ENCODE measurements around the gene IKZF4.
A peak's percentile ranks its signal among the peaks of the same experiment; 100 is the strongest.
"Not testable (repeated sequence)": the region's sequence is repeated elsewhere in the genome, so short reads cannot be mapped to it uniquely, and the experiment has no call there.

Gene IKZF4

DNA sequence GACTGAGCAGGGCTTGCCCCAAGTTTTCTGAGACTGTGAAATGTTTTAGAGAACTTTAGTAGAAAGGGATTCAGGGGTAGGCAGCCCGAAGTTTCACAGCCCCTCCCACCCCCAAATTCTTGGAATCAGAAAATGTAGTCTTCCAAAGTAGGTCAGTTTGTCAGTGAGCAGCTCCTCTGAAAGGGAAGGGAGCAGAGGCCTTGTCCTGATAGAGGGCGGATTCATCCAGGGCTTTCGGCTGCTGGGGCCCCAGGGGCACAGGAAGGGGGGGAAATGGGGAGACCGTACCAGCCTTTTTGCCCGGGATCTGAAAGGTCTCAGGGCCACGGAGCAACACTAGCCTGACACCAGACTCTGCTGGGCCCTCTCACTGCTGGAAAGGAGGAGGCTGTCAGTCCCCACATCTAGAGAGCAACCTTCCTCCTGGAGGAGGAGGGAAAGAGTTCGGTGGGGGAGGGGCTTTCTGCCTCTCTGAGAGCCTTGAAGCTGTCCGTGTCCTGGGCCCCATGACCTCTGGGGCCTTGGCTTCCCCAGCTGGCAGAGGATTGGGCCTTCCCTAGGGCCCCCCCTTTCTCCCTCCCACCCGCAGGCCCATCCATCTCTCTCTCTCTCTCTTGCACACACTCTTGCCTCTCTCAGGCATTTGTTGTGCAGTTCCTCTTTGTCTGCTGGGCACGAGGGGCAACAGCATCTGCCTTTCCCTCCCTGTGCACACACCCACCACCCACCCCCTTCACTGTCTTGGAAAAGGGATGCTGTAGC is at the start of gene IKZF4:
TSS of gene IKZF4 (plus strand) at position 621 of the 762 bp plus-strand sequence. CDS start 451 bp downstream, outside the sequence.
- DNase-seq (ENCODE audit: low spot score), result no peak

DNA sequence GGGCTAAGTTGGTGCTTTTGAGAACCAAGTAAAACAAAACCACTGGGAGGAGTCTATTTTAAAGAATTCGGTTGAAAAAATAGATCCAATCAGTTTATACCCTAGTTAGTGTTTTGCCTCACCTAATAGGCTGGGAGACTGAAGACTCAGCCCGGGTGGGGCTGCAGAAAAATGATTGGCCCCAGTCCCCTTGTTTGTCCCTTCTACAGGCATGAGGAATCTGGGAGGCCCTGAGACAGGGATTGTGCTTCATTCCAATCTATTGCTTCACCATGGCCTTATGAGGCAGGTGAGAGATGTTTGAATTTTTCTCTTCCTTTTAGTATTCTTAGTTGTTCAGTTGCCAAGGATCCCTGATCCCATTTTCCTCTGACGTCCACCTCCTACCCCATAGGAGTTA is 48.8 kb upstream of the IKZF4 start:
- peak; percentile 65 for DNase-seq (ENCODE audit: low spot score)

DNA sequence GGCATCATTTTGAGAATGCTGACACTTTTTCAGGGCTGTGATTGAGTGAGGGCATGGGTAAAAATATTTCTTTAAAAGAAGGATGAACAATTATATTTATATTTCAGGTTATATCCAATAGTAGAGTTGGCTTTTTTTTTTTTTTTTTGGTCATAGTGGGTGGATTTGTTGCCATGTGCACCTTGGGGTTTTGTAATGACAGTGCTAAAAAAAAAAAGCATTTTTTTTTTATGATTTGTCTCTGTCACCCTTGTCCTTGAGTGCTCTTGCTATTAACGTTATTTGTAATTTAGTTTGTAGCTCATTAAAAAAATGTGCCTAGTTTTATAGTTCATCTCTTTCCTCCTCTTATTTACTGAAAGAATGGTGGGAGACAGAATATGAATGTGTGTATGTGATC is 48.4 kb upstream of the IKZF4 start:
- DNase-seq (ENCODE audit: low spot score), result no peak

DNA sequence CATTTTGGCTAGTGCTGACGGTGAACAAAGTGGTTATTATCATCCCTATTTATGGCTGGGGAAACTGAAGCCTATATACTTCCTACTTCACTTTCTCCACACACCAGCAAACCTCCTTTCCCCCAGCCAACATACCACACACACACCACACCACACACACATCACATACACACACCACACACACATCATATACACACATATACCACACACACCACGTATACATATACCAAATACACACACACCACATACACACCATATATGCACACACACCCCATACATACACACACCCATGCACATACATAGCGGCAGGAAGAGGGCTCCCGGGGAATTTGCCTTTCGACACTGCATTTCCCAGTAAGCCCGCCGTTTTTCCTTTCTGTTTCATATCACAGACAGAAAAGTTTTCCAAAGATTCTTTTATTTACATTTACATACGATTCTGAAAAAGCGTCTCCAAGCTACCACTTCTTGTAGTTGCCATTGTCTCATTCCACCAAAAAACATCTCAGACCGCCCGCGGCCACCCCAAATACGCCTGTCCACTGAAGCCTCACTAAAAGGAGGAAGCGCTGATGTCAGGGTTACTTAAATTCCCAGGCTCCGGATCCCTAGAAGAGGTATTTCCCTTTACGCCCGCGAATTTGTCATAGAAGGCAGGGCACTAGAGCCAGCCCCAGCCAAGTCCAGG is 47.8 kb upstream of the IKZF4 start:
- no peak for DNase-seq (ENCODE audit: low spot score)

DNA sequence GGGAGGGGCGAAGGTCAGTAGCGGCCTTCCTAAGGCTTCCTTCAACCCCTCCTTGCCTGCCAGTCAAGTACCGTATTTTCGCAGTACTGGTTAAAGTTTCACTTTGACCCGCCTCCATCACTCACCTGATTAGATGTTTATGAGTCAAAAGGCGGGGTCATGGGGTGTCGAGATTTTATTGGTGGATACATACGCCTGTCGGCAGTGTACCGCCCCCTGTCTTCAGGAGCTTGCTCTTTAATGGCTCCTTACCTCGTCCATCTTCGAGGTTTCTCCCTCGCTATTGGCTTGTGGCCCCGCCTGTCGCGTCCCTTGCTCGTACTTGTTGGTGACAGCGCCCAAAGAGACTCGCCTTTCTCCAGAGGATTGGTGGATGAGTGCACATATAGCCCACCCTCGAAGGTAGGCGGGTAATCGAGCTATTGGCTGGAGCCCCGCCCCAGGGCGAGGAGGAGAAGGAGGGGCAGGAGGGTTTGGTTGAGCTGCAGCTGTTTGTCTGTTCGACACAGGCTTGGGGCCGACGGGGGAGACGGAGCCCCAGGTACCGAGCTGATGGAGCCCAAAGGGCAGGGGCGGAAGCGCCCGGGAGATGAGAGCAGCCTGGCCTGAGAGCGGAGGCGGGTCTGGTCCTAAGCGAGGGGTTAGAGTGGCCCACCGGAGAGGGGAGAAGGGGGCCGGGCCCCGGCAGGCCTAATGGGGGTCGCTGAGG is 47.1 kb upstream of the IKZF4 start, which contains the start of gene RAB5B:
TSS of gene RAB5B (plus strand) at position 480 of the 709 bp plus-strand sequence. CDS start 12,883 bp downstream, outside the sequence.
- peak; percentile 95 for DNase-seq (ENCODE audit: low spot score)

DNA sequence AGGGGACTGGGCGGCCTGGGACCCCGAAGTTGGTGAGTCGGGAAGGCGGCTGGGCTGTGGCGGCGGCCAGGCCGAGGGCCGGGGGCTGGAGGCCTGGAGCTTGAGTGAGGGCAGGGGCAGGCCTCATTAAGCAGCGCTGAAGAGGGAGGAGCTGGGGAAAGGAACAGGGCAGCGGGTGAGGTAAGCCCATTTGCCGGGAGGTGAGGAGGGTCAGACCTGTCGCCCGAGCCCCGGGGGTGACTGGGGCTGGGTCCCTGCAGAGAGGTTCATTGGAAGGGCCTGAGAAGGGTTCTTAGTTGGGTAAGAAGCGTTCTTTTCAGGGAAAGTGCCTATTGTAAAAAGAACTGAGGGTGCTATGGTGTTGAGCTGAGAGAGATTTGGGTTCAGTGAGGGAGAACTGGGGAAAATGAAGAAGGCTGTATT is 46.5 kb upstream of the IKZF4 start:
- DNase-seq (ENCODE audit: low spot score), result peak; percentile 68

DNA sequence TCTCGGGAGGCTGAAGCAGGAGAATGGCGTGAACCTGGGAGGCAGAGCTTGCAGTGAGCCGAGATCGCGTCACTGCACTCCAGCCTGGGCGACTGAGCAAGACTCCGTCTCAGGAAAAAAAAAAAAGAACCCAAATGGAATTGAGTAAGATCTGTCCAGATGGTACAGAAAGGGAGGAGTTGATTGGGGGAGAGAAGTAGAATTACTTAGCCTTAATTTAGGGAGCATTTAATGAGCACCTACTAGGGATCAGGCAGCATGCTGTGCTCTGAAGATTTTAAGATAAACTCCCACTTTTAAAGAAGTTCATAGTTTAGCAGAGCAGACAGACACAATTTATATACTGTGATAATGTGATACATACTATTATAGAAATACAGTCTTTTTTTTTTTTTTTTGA is 42.5 kb upstream of the IKZF4 start:
- no peak for DNase-seq (ENCODE audit: low spot score)

DNA sequence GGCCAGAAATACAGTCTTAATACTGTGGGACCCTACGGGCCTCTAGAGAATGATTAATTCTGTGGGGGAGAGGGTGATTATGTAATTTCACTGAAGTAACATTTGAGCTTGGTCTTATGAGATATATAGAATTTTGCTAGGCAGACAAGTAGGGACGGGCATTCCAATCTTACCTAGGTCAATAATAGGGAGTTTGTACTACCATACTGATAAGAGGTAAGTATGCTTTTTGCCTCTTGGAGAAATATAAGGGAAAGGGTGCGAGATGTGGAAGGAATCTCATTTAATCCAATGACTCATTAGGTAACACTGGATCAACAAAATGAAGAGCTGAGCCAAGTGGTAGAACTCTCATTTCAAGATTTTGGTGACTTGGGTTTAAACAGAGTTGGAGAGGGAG is 41.8 kb upstream of the IKZF4 start:
- DNase-seq (ENCODE audit: low spot score), result no peak

DNA sequence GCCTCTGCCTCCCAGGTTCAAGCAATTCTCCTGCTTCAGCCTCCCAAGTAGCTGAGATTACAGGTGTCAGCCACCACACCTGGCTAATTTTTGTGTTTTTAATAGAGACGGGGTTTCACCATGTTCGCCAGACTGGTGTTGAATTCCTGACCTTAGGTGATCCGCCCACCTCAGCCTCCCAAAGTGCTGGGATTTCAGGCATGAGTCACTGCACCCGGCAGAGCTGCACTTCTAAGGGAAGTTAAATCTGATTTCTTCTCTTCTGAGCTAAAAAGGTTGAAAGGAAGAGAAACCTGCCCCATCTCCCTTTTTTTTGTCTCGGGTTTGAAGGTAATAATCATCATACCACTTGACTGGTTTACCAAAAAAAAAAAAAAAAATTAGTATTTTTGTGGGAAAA is 39.0 kb upstream of the IKZF4 start:
- DNase-seq (ENCODE audit: low spot score), result not testable (repeated sequence)

DNA sequence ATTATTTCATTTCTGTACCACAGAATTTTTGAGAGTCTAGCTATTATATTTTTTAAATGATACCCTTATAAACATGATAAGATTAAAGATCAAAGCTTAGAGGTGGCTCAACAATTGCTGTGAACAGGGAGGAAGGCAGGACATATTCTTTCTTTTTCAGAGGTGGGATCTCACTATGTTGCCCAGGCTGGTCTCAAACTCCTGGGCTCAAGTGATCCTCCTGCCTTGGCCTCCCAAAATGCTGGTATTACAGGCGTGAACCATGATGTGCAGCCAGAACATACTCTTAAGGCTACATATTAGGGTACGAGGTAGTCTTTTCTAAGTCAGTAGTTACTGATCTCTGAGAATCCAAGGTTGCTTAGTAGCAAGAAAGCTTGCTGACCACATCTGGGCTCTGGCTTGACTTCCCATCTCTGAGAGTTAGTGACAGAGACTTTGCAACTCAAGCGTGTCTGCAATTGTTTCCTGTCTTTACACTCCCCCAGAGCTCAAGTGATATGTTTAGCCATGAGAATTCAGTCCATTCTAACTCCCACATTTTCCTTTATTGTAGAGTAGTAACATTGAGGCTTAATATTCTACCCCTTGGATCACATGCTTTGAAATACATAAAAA is 38.4 kb upstream of the IKZF4 start:
- no peak for DNase-seq (ENCODE audit: low spot score)

DNA sequence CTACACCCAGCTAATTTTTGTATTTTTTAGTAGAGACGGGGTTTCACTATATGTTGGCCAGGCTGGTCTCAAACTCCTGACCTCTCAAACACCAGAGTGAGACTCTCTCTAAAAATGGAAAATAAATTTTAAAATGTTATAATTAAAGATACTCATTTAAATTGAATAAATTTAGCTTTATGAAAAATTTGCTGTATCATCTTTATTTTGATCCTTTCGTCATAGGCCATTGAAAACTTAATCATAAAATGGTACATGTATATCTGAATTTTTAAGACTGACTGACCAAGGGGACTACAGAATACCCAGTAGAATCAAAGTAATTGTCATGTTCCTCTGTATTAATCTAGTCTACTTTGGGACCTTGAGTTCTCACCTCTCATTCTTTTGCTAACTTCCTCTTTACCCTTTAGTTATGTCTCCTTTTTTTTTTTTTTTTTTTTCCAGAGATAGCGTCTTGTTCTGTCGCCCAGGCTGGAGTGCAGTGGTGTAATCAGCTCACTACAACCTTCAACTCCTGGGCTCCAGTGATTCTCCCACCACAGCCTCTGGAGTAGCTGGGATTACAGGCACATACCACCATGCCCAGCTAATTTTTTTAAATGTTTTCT is 37.5 kb upstream of the IKZF4 start:
- DNase-seq (ENCODE audit: low spot score), result no peak

DNA sequence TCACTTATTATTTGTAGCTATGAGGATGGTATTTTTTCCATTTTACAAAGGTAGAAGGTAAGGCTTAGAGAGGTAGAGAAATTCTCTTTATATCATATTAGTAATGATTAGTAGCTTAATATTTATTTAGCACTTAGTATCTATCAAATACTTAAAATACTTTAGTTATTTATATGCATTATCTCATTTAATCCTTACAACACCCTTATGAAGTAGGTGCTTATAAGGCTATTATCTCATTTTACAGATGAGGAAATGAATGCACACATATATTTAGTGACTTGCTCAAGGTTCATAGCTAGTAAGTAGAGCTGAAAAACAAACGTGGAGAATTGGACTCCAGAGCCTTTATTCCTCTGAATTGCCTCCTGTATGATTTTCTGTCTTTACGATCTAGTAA is 36.0 kb upstream of the IKZF4 start:
- no peak for DNase-seq (ENCODE audit: low spot score)

DNA sequence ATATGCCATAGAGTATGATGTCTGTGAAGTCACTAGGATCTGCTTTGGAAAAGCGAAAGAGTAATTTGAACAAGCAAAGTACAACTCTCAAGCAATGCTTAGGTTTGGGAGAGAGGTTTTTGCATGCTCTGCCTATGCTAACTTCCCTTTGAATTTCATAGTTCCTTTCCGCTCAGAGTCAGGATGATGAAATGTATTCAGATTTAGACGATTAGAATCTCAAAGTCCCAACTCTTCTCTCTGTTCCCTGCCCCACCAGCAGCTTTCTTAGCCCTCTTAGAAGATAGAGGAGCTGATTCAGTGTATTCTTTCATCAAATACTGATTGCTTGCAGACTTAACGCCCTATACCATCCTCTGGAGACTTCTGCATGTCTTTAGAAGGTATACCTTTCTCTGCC is 35.5 kb upstream of the IKZF4 start:
- no peak for DNase-seq (ENCODE audit: low spot score)

DNA sequence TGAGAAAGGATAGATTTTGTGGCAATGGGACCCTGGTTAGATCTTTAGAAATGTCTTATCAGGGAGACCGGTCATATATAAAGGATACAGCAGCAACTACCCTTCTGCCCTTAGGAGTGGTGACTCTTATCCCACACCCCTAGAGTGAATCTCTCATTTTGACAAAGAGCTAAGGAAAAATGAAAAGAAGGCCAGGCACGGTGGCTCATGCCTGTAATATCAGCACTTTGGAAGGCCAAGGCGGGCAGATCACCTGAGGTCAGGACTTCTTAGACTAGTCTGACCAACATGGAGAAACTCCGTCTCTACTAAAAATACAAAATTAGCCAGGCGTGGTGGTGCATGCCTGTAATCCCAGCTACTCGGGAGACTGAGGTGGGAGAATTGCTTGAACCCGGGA is 34.9 kb upstream of the IKZF4 start:
- not testable (repeated sequence) for DNase-seq (ENCODE audit: low spot score)

DNA sequence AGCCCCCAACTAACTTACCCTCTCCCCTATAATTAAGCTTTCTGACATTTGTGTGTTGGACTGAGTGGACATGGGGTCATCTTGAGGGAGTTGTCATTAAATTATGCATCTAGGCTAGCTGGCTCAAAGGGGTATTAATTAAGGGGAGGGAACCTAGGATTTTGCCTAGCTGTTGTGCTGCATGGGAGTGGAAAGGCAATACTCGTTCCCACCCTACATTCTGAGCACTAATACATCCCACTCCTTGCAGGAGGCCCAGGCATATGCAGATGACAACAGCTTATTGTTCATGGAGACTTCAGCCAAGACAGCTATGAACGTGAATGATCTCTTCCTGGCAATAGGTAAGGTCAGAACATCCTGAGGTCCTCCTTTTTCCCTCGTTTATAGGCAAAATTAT is 29.7 kb upstream of the IKZF4 start:
- no peak for DNase-seq (ENCODE audit: low spot score)

DNA sequence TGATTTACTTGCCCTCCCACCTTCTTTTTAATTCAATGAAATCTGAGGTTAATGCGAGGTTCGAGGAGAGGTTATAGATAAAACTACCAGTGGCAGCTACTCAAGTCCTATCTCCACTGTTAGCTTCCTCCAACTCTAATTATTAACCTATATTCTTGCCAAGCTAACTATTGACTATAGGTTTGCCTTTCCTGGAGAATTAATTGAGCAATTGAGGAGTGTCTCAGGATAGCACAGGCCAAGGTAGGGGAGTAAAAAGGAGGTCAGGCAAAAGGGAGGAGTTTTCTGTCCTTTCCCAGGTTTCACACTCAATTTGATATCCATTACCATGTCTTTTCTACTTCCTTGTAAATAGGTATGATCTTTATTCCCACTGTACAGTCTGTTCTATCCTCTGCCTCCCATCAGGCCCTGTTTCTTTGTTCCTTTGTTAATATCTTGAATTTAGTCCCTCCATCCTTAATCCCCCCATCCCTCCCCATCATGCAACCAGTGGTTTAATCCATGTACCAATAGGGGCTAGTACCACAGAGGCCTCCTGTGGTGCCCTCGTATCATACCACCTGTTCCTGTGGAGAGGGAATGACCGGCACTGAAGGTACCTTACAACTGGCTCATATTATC is 27.5 kb upstream of the IKZF4 start:
- DNase-seq (ENCODE audit: low spot score), result no peak

DNA sequence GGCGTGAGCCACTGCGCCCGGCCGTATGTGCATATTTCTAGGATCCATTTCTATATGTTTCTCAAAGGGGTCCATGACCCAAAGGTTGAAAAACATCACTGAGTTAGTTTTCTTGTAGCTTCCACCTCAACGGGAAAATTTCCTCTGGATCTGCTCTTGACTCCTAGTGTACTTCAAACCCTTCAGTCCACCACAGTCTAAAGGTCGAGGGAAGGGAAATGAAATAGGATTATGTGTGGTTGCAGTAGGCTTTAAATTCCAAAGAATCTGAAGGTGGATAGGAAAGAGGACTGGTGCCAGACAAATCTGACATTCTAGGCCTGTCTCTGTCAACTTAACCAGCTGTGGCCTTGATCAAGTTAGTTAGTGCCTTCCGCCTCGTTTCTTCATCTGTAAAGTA is 25.5 kb upstream of the IKZF4 start:
- DNase-seq (ENCODE audit: low spot score), result no peak

DNA sequence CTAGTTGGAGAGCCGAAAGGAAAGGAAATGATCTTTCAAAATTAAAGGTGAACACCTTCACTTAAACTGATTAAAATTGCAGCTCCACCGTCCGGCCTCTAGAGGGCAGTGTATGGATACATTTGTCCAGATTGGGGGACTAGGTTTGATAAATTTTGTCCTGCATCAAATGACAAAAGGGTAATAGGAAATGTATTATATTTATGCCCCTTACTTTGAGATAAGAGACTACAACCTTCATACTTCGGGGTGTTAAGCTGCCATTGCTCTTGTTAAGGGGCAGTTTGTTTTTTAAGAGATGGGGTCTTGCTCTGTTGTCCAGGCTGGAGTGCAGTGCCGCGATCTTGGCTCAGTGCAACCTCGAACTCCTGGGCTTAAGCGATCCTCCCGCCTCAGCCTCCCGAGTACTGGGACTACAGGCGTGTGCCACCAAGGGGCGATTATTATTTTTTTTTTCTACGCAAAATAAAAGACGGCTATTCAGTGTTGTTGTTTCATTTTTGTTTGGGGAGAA is 24.6 kb upstream of the IKZF4 start:
- DNase-seq (ENCODE audit: low spot score), result peak; percentile 59

DNA sequence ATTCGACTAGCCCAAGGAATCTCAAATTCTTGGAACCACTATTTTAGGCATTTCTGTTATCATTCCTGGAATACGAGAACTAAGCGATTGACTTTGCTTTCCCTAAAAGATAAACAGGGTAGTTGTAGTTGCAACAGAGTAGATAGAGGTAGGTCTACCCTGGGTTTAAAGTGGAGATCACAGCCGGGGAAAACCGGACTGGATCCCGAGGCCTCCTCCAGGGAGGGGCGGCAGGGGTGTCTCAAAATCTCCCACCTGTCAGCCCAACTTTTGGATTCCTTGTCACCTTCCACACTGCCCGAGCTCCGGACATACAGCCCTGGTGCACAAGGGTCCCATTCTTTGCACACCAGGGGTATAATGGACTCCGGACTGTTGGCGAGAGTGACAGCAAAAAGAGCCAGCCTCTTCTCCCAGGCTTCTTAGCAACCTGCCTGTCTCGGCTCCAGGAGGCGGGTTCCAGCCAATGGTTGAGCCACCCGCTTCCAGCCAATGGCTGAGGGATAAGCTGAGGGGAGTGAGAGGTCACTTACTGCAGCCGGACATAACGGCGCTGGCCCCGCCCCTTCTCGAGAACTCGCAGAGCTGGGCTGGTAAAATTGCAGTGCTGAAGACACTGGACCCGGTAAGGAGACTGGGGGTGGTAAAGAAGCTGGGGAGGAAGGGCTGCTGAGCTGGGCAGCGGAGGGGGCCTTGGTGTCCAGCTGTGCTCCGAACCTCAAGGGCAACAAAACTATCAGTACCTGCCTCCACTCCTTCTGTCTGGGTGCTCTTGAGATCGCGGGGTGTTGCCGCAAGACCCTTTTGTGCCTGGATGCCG is 23.9 kb upstream of the IKZF4 start, which contains the start of gene SUOX:
TSS of gene SUOX (plus strand) at position 562 of the 820 bp plus-strand sequence. CDS start 4,946 bp downstream, outside the sequence.
- DNase-seq (ENCODE audit: low spot score), result peak; percentile 98

DNA sequence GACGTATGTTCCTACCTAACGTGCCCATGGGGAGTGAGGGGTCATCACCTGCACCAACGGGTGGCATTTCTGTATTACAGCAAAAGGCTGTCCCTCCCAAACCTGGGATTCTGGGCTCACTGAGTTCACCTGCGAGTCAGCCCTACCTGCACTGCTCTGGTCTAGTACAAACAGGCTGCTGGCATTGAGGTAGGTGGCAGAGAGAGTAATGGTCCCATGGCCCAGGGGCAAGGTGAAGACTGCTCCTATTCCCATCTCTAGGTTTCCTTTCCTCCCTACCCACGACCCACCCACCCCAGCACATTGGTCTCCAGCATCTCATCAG is 23.3 kb upstream of the IKZF4 start:
- no peak for DNase-seq (ENCODE audit: low spot score)

All from AG20443 (cell line).